CD8-positive, alpha-beta memory T cell (primary cell): ENCODE data around the gene POU6F2. TPM values are rescaled to one million over a fixed set of nuclear protein-coding genes. Genes with fewer than 3 reads are reported as not detected.

Source experiments
- polyA plus RNA-seq: library from polyadenylated mRNA; unstranded; fragments of 300-500 nt; fragmentation: Illumina TruSeq; gene quantifications from one replicate; pipeline ENCODE4 v1.2.3, GENCODE V29; 2021
- total RNA-seq, 2 experiments: library from RNA; stranded (reverse); gene quantifications; one replicate each; pipeline ENCODE4 v1.2.3, GENCODE V29; 2021

The POU6F2 gene
- total and polyA plus RNA-seq, 3 experiments from 2014 or later = not detected

Other genes starting within 250 kb of the POU6F2 start
- gene VPS41, start 68.7 kb upstream of the POU6F2 start, total RNA-seq = 10 to 100 TPM; 66.0 to 66.9 TPM
- 46.7 TPM for gene VPS41, start 68.7 kb upstream of the POU6F2 start, polyA plus RNA-seq